Posterior vena cava (tissue), 2 donors: ENCODE data around the gene SMC4. TPM values are rescaled to one million over a fixed set of nuclear protein-coding genes. Genes with fewer than 3 reads are reported as not detected.

ENCODE experiments used
- DNase-seq: peaks from one replicate; pipeline ENCODE4 v3.0.0-alpha.2; 2020; ENCODE audit warnings: low spot score
- intact Hi-C, 2 donors: fragments of 100-400 bp; cut with DNase I; formaldehyde crosslinking; loops; one replicate each; pipeline versions ENCODE4 v1.14.1 to v1.14.2; 2022 to 2023
- total RNA-seq, 2 donors: library from RNA; stranded (reverse); fragmentation: NEBNext Ultra II Directional; extraction: Animal tissue kit (Norgen Biotek cat#: 25700); gene quantifications; one replicate each; pipeline ENCODE4 v1.2.1, GENCODE V29; 2021
- donor health status: DM: yes; HTN: yes; CAD: no.
- donor health status: DM: yes; HTN: yes; CAD: no.

Gene SMC4
- total RNA-seq, 2 donors from 2014 or later: 21.5 to 23.2 TPM

- no peak for DNase-seq
- intact Hi-C loops: no loop called here
These were observed 6.7 kb upstream of the SMC4 start for GRCh38 chr3:160392798-160393197.

GRCh38 chr3:160393346-160394008, 6.0 kb upstream of the SMC4 start:
- intact Hi-C loops: no loop called here
- no peak for DNase-seq

GRCh38 chr3:160394009-160394392, 5.4 kb upstream of the SMC4 start:
- intact Hi-C loops: no loop called here
- no peak for DNase-seq

GRCh38 chr3:160395297-160395696, 4.2 kb upstream of the SMC4 start:
- DNase-seq: no peak
- intact Hi-C loops: no loop called here

- intact Hi-C loops: no loop called here
- DNase-seq: no peak
These were observed 678 bp upstream of the SMC4 start for GRCh38 chr3:160398820-160399124.

- DNase-seq: peak; percentile 90
- intact Hi-C loops: no loop called here
These were observed 716 bp downstream of the SMC4 start for GRCh38 chr3:160400030-160400701.

GRCh38 chr3:160400702-160401150, 1.3 kb downstream of the SMC4 start:
- intact Hi-C loops: no loop called here
- DNase-seq: peak; percentile 83

GRCh38 chr3:160401291-160402095, 2.0 kb downstream of the SMC4 start:
- intact Hi-C loops: no loop called here
- DNase-seq: no peak

- intact Hi-C loops: no loop called here
- DNase-seq: no peak
These were observed 3.0 kb downstream of the SMC4 start for GRCh38 chr3:160402221-160403027.

GRCh38 chr3:160403028-160403545, 3.6 kb downstream of the SMC4 start:
- no peak for DNase-seq
- intact Hi-C loops: no loop called here

- DNase-seq: no peak
- intact Hi-C loops: no loop called here
These were observed 4.5 kb downstream of the SMC4 start for GRCh38 chr3:160403796-160404470.

- intact Hi-C loops: loop anchor here (10.0 kb wide), 2 partner anchors 245 to 255 kb away; no protein-coding TSS in a partner anchor
These were observed 10.6 kb downstream of the SMC4 start for GRCh38 chr3:160409812-160410610.

GRCh38 chr3:160412477-160412876, 13.0 kb downstream of the SMC4 start:
- intact Hi-C loops: loop anchor here (10.0 kb wide), 2 partner anchors 248 to 258 kb away; no protein-coding TSS in a partner anchor
- no peak for DNase-seq

More at GRCh38 chr3:160409812-160410610, 10.6 kb downstream of the SMC4 start:
- DNase-seq: no peak

GRCh38 chr3:160413613-160414248, 14.3 kb downstream of the SMC4 start:
- no peak for DNase-seq
- intact Hi-C loops: loop anchor here (10.0 kb wide), 2 partner anchors 249 to 259 kb away; no protein-coding TSS in a partner anchor

GRCh38 chr3:160417311-160417710, 17.9 kb downstream of the SMC4 start:
- intact Hi-C loops: loop anchor here (10.0 kb wide), 2 partner anchors 253 to 263 kb away; no protein-coding TSS in a partner anchor
- no peak for DNase-seq

- intact Hi-C loops: no loop called here
- DNase-seq: no peak
These were observed 28.5 kb downstream of the SMC4 start for GRCh38 chr3:160427832-160428424.

- intact Hi-C loops: no loop called here
- no peak for DNase-seq
These were observed 34.6 kb downstream of the SMC4 start for GRCh38 chr3:160434071-160434470.
